Caki2 (cell line): ENCODE results near the gene ITCH. TPM values are rescaled to one million over a fixed set of nuclear protein-coding genes. Genes with fewer than 3 reads are reported as not detected.

Experiments used
- DNase-seq: peaks from one replicate; pipeline ENCODE4 v3.0.0-alpha.2; 2015; ENCODE audit warnings: low read depth
- in situ Hi-C: cut with HindIII; loops from 2 replicates; pipeline ENCODE4 v1.10.0; 2016; ENCODE audit warnings: low sequenced_read_pairs, low pct_unique_long_range_greater_than_20kb, mixed read lengths
- total RNA-seq: library from RNA; depleted of rRNA; stranded (reverse); fragments of >200 nt; shearing (Covaris generic); gene quantifications from 2 replicates; pipeline ENCODE4 v1.2.3, GENCODE V29; 2014; ENCODE audit warnings: low replicate concordance

Gene ITCH
- total RNA-seq, 1 experiment from 2014 or later: 50.8 TPM

DNA sequence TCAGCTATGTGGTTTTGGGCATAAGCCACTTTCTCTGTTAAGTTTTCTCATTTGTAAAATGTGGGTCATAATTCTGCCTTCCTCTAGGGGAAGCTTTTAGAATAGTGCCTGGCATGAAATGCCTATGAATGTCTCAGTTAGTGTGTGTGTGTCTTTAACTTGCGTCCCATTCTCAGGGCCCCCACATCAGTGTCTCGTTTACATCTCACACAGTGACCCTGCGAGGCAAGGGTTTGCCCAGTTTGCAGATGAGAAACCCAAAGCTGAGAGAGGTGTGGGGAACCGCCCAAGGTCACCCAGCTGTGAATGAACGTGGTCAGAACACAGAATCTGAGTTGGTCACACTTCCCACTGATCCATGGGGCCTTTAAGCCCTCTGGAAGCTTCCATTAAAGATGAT, 167.3 kb downstream of the ITCH start:
- DNase-seq: no peak
- in situ Hi-C loops: no loop called here

DNA sequence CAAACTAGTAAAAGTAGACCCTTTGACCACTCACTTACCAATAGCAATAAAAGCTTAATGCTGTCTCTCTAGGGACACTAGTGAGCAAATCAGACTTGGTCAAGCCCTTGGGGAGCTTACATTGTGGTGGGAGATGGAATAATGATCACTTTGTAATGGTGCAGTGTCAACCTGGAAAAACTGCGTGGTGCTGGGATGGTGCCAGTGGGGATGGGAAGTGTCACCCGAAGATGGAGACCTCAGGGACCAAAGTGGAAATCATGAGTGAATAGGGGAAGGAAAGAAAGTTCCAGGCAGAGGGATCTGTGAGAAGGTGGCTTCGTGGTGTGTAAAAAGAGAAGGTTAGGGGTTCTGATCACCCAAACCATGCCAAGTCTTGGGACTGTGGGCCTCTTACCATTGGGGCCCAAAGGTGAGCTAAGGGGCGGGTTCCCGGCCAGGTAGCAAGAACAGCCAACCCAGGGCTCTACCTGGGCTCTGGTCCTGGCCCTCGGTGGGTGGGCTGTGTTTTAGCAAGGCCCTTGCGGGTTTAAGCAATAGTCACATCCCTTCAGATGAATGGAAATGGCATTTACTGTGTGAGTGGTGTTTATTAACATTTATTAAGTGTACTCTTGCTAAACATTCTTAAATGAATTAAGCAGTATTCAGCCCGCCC, 168.7 kb downstream of the ITCH start:
- no peak for DNase-seq

GRCh38 chr20:34532320-34532719, 169.2 kb downstream of the ITCH start:
- in situ Hi-C loops: no loop called here

More for the DNA sequence above, 168.7 kb downstream of the ITCH start:
- in situ Hi-C loops: no loop called here

DNA sequence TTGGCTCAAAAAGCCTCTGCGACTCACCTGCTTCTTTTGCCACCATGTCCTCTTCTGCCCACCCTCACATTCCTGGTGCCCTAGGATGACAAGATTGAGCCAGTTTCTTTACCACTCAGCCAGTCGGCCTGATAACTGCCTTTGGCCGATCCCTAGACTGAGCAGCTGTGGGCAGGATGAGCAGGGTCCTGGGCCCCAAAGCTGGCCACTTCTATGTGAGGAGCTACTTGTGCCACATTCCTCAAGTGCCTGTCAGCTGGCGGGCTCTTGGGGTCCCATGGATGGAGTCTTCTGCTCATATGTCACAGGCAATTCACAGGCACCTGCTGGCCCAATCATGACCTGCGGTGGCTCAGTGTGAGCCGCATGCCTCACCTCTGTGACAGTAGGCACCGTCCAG, 169.7 kb downstream of the ITCH start:
- in situ Hi-C loops: no loop called here
- DNase-seq: no peak

More at GRCh38 chr20:34532320-34532719, 169.2 kb downstream of the ITCH start:
- DNase-seq: no peak

GRCh38 chr20:34534391-34535165, 171.5 kb downstream of the ITCH start:
- in situ Hi-C loops: no loop called here
- no peak for DNase-seq

DNA sequence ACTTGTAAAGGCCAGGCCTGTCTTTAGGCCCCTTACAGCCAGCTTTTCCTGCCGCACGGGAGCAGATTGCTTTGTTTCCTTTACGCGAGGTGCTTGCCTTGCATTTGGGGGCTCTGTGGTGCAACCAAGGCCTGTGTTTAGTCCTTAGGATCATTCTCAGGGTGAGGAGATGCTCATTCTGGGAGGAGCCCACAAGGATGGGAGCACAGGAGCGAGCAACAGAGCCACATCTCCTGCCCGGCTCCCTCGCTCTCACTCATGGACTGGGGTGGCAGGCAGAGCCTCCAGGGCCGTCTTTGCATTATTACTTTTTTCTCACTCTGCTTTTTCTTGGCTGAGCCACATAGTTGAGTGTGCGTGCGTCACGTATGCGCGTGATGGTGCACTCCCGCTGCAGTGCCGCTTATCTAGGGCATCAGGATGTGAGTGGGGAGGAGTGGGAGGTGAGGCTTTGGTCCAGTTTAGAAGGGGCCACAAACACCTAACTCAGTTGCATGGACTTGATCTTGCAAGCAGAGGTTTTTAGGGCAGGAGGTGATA, 172.3 kb downstream of the ITCH start:
- no peak for DNase-seq
- in situ Hi-C loops: no loop called here

DNA sequence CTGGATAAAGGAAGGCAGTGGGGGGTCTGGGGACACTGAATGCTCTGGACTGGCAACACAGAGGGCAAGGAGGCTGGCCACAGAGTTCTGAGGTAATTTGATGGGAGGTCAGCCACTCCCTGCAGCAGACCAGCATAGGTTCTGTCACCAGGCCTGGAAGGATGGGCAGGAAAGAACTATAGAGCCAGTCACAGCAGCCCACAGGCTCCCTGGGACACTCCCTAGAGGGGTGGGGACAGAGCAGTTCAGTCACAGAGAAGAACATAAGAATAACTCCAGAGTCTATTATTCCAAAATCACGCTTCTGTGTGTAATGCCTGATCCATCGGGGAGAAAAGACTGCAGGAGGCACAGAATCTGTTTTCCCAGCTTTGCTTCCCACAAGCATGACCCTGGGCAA, 172.8 kb downstream of the ITCH start:
- in situ Hi-C loops: no loop called here
- no peak for DNase-seq

GRCh38 chr20:34536798-34537394, 173.8 kb downstream of the ITCH start:
- no peak for DNase-seq
- in situ Hi-C loops: no loop called here

- in situ Hi-C loops: no loop called here
- DNase-seq: no peak
Measured at GRCh38 chr20:34537651-34538050, 174.6 kb downstream of the ITCH start.

DNA sequence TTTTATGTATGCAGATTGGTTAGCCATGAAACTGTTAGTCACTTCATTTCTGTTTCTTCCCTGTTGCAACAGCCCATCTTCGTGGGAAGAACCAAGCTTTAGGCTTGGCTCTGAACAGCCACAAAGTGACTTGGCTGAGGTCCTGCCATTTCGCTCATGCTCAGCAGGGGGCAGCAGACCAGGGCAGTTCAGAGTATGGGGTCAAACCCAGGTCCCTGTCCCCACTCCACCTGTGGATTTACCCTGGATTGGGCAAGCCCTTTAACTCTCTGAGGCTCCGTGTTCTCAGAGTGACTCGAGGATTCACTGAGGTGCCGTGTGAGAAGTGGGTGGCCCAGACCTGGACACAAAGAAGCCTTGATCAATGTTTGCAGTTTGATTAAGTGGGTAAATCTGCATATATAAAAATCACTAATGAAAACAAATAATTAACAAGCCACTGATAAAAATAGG, 175.6 kb downstream of the ITCH start:
- in situ Hi-C loops: no loop called here
- no peak for DNase-seq

- in situ Hi-C loops: no loop called here
- DNase-seq: peak; percentile 17
Measured at GRCh38 chr20:34539756-34540155, 176.7 kb downstream of the ITCH start.

GRCh38 chr20:34540596-34541263, 177.7 kb downstream of the ITCH start:
- in situ Hi-C loops: no loop called here
- DNase-seq: no peak

GRCh38 chr20:34541264-34541901, 178.3 kb downstream of the ITCH start:
- DNase-seq: no peak
- in situ Hi-C loops: no loop called here

- no peak for DNase-seq
- in situ Hi-C loops: no loop called here
Measured at GRCh38 chr20:34541917-34542316, 178.8 kb downstream of the ITCH start.

DNA sequence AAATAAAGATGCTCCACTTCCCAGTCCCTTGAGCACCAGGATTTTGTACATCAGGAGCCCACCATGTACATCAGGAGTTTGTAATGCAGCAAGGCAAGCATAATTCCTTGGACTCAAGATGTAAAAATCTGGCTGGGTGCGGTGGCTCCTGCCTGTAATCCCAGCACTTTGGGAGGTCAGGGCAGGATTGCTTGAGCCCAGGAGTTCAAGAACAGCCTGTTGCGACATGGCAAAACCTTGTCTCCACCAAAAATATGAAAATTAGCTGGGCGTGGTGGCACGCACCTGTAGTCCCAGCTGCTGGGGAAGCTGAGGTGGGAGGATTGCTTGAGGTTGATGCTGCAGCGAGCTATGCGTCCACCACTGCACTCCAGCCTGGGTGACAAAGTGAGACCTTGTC, 179.4 kb downstream of the ITCH start:
- in situ Hi-C loops: no loop called here

DNA sequence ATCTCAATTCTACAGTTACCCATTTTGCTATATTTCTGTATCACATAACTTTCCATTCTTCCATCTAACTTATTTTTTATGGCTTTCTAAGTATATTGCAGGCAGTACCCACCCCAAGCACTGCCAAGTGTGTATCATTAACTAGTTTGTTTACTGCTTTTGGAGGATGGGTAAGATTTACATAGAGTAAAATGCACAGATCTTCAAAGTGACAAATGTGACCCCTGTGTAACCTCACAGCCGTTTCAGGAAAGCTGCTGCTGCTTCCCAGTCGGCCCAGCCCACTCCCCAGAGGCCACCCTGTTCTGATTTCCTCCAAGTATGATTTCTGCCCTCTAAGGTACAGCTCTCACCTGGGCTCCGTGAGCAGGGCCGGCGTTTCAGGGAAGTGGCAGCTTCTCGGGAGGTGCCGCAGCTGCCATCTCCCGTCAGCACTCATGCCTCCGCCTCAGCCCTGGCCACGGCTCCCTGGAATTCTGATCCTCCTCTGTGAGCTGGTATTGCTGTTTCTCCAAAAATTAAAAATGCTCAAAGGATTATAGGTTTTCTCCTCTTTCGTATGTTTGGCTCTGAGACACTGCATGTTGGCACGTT, 180.5 kb downstream of the ITCH start:
- in situ Hi-C loops: no loop called here
- no peak for DNase-seq

More for the DNA sequence above, 179.4 kb downstream of the ITCH start:
- no peak for DNase-seq

GRCh38 chr20:34544109-34544796, 181.2 kb downstream of the ITCH start:
- in situ Hi-C loops: no loop called here
- DNase-seq: no peak
